HG03095 (cell line): ENCODE measurements around the gene PLXNA4.
"Not testable (repeated sequence)": the region's sequence is repeated elsewhere in the genome, so short reads cannot be mapped to it uniquely, and the experiment has no call there.

Source experiments
- ATAC-seq: cut with Tn5 transposase; IDR thresholded peaks from one replicate; pipeline ENCODE4 v1.9.1; 2021; ENCODE audit warnings: moderate library complexity; ENCODE audit not compliant: unreplicated experiment

Gene PLXNA4

DNA sequence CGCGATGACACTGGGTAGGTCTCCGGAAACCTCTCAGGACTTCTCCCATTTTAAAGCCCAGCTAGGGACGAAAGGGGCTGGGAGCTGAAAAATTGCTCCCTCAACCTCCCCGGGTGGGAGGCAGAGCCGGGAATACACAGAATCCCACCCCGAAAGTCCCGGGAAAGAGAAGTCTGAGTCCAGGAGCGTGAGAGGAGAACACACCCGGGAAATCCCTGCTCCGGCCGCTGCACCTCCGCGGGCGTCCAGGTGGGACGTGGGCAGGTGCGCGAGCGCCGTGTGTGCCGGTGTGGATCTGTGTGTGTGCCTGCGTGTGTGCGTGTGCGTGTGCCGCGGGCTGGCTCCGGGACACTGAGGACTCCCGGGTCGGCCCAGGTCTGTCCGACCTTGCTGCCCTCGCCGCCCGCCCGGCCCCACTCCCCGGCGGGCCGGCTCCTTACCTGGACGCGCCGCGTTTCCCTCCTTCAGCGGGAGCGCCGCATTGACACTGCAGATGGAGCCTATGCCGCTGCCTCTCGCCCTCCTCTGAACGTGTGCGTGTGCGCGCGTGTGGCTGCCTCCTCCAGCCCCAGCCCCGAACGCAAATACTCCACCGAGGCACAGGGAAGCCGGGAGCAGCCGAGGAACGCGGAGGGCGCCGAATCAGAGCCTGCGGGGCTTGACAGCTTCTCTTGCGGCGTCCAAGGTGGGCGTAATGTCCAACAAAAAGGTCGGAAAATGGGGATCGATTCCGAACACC, at the start of gene PLXNA4:
PLXNA4 (minus strand) TSS at position 489 of the 739 bp plus-strand sequence. CDS start 67,777 bp downstream, outside the sequence.
- ATAC-seq: no peak

GRCh38 chr7:132625651-132626050, 49.4 kb upstream of the PLXNA4 start:
- ATAC-seq: no peak

GRCh38 chr7:132622081-132622480, 45.8 kb upstream of the PLXNA4 start:
- no peak for ATAC-seq

DNA sequence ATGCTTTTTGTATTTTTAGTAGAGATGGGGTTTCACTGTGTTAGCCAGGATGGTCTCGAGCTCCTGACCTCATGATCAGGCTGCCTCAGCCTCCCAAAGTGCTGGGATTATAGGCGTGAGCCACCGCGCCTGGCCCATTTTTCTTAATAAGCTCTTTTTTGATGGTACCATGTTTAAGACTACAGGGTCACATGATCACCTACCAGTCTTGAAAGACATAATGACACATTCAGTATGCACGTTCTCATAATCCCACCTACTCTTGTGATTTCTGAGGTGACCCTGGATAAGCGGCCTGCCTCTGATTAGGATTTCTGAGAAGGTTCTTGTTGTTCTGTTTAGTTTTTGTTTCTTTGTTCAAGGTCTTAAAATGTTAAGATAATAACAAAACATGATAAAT, 43.7 kb upstream of the PLXNA4 start:
- no peak for ATAC-seq

GRCh38 chr7:132618956-132619305, 42.7 kb upstream of the PLXNA4 start:
- ATAC-seq: no peak

GRCh38 chr7:132618271-132618955, 42.1 kb upstream of the PLXNA4 start:
- no peak for ATAC-seq

DNA sequence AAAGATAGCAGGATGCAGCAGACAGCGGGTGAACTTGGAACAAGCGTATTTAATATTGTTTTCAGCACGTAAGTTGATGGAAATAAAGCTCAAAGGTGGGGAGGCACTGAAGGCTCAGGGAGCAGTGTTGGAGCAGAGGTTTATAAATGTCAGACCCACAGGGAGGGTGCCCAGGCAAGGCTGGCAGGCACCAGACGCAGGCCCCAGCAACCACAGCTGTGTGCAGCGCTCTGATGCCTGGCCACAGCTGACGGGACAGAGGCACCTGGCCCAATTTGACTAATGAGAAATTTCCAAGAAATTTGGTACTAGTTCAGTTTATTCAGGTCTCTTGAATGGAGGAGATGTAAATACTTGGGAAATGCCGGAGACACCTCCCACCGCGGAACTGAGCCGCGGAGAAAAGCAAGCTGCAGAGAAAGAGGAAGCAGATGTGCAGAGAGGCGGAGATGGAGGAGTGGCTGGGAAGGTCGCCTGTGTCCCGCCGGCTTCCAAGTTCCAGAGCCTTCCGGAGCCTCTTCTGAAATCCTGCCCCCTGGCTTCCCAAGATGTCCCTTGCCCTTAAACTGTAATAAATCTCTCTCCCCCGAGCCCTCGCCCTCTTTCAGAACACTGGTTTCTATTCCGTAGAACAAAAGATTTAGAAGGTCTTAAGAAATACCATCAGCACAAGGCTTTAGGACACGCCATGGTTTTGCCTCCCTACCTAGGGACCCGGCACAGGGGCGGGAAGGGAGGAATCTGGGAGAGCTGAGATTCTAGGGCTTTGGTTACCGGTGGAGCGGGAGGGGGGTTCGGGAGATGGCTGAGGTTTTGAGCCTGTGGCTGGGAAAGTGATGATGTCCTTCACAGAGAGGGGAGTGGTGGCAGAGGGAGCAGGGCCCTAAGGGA, 38.4 kb upstream of the PLXNA4 start:
- no peak for ATAC-seq

- ATAC-seq: no peak
These were observed 37.5 kb upstream of the PLXNA4 start for GRCh38 chr7:132613737-132614136.

- no peak for ATAC-seq
These were observed 34.7 kb upstream of the PLXNA4 start for GRCh38 chr7:132610995-132611394.

DNA sequence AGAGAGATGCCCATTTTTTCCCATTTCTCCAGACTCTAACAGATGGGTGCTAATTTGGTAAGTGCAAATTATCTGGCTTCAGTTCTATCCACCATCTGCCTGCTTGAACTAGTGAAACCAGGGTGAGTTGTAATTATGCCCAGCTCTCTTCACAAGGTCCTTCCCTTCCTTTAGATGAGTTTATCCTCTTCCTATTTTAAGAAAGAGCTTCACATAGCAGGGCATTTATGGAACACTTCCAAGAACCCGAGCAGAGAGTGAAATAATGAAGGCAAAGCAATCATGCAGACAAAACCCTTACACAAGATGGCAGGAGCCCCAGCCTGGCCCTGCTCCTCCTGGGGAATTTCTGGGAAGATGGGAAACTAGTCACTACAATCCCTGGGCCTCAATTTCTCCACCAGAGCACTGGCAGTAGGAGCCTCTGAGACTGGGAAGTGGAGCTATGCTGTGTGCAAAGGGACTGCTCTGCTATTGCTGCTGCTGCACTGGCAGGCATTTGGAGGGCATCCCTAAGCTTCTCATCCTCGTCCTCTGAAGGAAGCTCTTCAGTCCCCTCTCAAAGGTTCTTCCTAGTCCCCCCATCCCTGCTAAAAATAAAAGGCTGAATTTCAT, 33.7 kb upstream of the PLXNA4 start:
- no peak for ATAC-seq

- ATAC-seq: no peak
These were observed 33.0 kb upstream of the PLXNA4 start for GRCh38 chr7:132609222-132609621.

DNA sequence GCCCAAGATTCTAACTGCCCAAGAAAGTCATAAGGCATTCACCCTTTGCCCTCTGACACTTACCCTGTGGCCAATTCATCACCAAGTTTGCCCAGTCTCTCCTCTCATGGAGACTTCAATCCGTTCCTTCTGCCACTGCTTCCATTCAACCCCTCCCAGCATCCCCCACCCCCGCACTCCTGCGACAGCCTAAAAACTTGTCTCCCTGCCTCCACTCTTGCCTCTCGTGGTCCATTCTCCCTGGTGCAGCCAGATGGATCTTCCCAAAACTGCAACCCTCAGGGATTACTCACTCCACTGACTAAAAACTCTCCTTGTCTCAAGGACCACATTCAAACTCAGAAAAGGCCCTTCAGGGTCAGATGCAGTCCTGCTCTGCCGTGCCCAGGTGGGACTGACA, 32.3 kb upstream of the PLXNA4 start:
- ATAC-seq: no peak

- ATAC-seq: no peak
These were observed 31.4 kb upstream of the PLXNA4 start for GRCh38 chr7:132607656-132608055.

GRCh38 chr7:132604121-132604520, 27.9 kb upstream of the PLXNA4 start:
- no peak for ATAC-seq

DNA sequence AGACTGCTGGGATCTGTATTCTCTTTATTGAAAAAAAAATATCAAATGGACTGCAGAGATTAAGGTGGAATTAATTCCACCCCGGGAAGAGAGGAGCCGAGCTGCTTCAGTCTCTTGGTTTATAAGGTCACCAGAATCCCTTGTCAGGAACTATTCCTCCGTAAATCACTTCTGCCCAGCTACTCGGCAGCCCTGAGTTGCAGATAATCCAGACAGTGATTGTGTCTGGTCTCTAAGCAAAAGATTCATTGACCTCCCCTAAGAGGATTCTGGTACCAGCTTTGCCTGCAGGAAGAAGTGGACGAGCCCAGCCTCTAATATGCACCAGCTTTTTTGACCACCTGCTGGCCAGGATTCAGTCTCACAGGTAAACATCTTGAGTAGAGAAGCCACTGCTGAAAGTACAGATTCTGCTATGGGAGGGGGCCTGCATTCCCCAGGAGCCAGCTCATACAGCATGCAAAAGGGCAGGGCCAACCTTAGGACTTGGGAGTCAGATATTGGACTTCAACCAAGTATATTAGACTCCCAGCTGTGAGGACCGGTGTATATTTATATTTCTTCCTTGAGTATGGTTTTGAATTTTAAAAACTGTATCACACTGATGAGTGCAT, 27.1 kb upstream of the PLXNA4 start:
- no peak for ATAC-seq

DNA sequence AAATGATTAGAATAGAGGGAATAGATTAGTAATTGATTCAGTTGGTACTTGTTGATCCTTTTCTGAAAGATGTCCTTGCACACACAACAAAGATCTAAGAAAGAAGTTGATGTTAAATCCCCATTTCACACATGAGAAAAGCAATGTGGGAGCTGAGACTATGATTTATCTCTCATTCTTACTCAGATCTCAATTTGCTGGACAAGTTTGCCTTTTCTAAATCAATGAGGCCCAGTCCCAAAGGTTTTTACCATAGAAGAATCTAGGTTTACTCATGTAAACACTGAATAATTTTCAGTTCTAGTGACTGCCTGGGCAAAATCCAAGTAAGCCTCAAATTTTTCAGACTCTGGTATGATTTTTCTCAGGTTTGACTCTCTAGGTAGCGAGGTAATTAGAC, 25.5 kb upstream of the PLXNA4 start:
- ATAC-seq: no peak

- ATAC-seq: no peak
These were observed 20.3 kb upstream of the PLXNA4 start for GRCh38 chr7:132596588-132596987.

- ATAC-seq: not testable (repeated sequence)
These were observed 18.5 kb upstream of the PLXNA4 start for GRCh38 chr7:132594741-132595140.

- ATAC-seq: no peak
These were observed 16.7 kb upstream of the PLXNA4 start for GRCh38 chr7:132592936-132593335.

GRCh38 chr7:132592231-132592920, 16.1 kb upstream of the PLXNA4 start:
- no peak for ATAC-seq
